ENCODE results near the gene VEGFD. TPM values are rescaled to one million over a fixed set of nuclear protein-coding genes. Genes with fewer than 3 reads are reported as not detected.
"Not testable (repeated sequence)": the region's sequence is repeated elsewhere in the genome, so short reads cannot be mapped to it uniquely, and the experiment has no call there.

Gene VEGFD
- polyA plus RNA-seq, 5 donors, result 39.5 to 67.3 (median 47.4) TPM

GRCh38 chrX:15314472-15314871 lies 69.7 kb downstream of the VEGFD start:
- no peak for DNase-seq

DNA sequence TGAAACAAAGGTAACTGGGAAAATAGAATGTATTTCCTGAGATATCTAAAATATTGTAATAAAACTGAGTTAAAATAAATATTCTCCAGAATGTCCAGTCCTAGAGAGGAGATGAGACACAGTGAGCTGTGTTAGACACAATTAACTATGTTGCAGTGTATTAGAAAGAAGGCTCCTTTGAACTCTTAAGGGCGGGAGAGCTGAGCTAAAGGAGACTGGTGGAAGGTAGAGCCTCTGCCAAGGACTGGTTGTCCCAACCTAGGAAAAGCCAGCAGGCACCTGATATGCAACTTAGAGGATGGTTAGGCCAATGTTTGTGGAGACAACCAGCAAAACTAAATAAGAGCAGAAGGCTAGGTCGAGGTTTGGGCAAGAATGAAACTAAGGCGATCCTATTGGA lies 73.1 kb downstream of the VEGFD start:
- DNase-seq, result no peak

DNA sequence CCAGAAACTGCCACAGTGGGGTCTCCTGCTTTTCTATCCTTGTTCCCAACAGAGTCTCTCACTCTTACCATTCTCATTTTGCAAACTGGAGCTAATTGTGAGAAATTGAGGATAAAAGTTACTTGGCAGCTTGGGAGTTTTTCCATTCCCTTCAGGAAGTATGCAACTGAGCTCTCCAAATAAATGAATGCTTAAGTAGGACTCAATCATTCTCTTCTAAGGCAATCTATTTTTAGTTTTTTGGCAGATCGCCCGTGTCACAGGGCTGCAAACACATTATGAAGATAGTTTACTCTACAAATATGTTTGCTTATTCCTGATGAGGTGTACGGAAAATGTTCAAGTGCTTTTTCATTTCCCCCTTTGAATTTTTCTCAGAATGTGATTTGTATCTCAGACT lies 74.1 kb downstream of the VEGFD start:
- peak; percentile 90 to 93 for DNase-seq

- not testable (repeated sequence) for DNase-seq
These were observed 78.3 kb downstream of the VEGFD start for GRCh38 chrX:15305899-15306298.

- DNase-seq, result no peak
These were observed 82.3 kb downstream of the VEGFD start for GRCh38 chrX:15301924-15302323.

DNA sequence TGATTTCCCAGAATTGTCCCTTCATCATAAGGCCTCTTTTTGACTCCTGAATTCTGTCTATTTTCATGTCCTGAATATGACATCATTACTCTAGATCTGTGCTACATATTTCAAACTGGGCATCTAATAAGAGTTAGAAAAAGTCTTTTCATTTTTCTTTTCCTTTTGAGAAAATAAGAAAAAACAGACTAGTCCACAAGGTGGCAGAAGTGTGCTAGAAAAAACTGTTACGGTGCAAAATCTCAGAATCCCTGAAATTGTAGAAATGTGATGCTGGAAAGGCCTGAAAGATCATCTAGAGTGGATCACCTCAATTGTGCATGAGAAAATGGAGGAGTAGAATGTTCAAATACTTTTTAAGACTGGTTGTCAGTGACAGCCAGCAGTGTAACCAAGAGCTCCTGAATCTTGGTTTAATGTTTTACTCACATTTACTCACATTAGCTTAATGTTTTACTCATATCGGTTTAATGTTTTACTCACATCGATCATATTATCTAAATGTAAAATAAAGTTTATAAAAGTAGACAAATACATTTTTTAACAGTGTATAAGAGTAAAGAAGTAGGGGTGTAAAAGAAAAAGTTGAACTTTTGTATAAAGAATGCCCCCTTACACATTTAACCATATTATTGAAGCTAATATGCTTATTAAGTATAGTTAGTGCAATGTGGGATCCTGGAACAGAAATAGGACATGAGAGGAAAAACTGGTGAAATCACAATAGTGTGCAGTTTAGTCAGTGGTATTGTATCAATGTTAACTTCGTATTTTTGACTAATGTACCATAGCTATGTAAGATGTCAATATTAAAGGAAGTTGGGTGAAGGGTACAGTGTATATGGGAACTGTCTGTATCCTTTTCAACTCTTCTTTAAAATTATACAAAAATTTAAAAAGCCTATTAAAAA lies 84.0 kb downstream of the VEGFD start:
- peak; percentile 21 to 42 for DNase-seq

- DNase-seq, result no peak
These were observed 85.4 kb downstream of the VEGFD start for GRCh38 chrX:15298780-15299179.

- no peak for DNase-seq
These were observed 86.0 kb downstream of the VEGFD start for GRCh38 chrX:15298201-15298600.

Other genes starting within 250 kb of the VEGFD start
- 10 to 100 TPM in 4 of 5 donors, 1 to 10 TPM in 1; 9.6 to 12.3 (median 11.3) TPM for gene ASB9, start 114.3 kb downstream of the VEGFD start, polyA plus RNA-seq (ENCODE audit: insufficient read depth in 1 of 5, insufficient read length in 5 of 5, low replicate concordance in 1 of 5)
- gene ASB11, start 68.8 kb downstream of the VEGFD start, polyA plus RNA-seq (ENCODE audit: insufficient read depth in 1 of 5, insufficient read length in 5 of 5, low replicate concordance in 1 of 5), result under 1 TPM; 0.21 to 0.53 (median 0.31) TPM
- 10 to 100 TPM; 15.8 to 27.7 (median 25.6) TPM for gene PIGA, start 48.9 kb downstream of the VEGFD start, polyA plus RNA-seq (ENCODE audit: insufficient read depth in 1 of 5, insufficient read length in 5 of 5, low replicate concordance in 1 of 5)
- 10 to 100 TPM in 2 of 5 donors, 1 to 10 TPM in 3; 8.3 to 13.9 (median 9.6) TPM for gene PIR, start 108.9 kb upstream of the VEGFD start, polyA plus RNA-seq (ENCODE audit: insufficient read depth in 1 of 5, insufficient read length in 5 of 5, low replicate concordance in 1 of 5)
- gene BMX, start 116.4 kb upstream of the VEGFD start, polyA plus RNA-seq (ENCODE audit: insufficient read depth in 1 of 5, insufficient read length in 5 of 5, low replicate concordance in 1 of 5), result 1 to 10 TPM; 1.3 to 5.7 (median 1.8) TPM
- gene ACE2, start 216.5 kb upstream of the VEGFD start, polyA plus RNA-seq (ENCODE audit: insufficient read depth in 1 of 5, insufficient read length in 5 of 5, low replicate concordance in 1 of 5), result 1 to 10 TPM in 1 of 5 donors, under 1 TPM in 4; 0.57 to 1.2 (median 0.69) TPM

Data from right lung (tissue), 5 donors.